Measurements from ENCODE around the gene ATP5PD.
"Not testable (repeated sequence)": the region's sequence is repeated elsewhere in the genome, so short reads cannot be mapped to it uniquely, and the experiment has no call there.

Gene ATP5PD

GRCh38 chr17:75047398-75048098 is 779 bp upstream of the ATP5PD start:
- Histone ChIP-seq H3K36me3 (peaks cover 15% of the 10 kb centered on the region), H3K9me3 (no peaks in the 10 kb centered on the region), H3K27me3 (no peaks in the 10 kb centered on the region), H3K4me1 (peaks cover 2% of the 10 kb centered on the region), H3K4me3 (ENCODE audit: low read depth, low read length) (peak overlapping the region; percentile 94)
- no peak for TF ChIP-seq CTCF (IDR thresholded peaks at IDR 0.05; ENCODE audit: low read depth, low read length)
- DNase-seq: no peak

- H3K27me3 ChIP-seq, DNase-seq, H3K9me3 ChIP-seq, H3K4me1 ChIP-seq: not testable (repeated sequence)
- Histone ChIP-seq H3K4me3 (ENCODE audit: low read depth, low read length) (peak overlapping the region; percentile 94), H3K36me3 (peaks cover 18% of the 10 kb centered on the region)
Observed at GRCh38 chr17:75045946-75046406, 793 bp downstream of the ATP5PD start.

- TF ChIP-seq CTCF (IDR thresholded peaks at IDR 0.05; ENCODE audit: low read depth, low read length): no peak
- no peaks in the 10 kb centered on the region for H3K27me3 ChIP-seq
- H3K4me3 ChIP-seq (ENCODE audit: low read depth, low read length): no peak overlapping the region
- peaks cover 2% of the 10 kb centered on the region for H3K4me1 ChIP-seq
- H3K36me3 ChIP-seq: peaks cover 25% of the 10 kb centered on the region
- no peak for DNase-seq
- no peaks in the 10 kb centered on the region for H3K9me3 ChIP-seq
Observed at GRCh38 chr17:75044716-75045115, 2.1 kb downstream of the ATP5PD start.

- not testable (repeated sequence) for H3K4me1 ChIP-seq; H3K27me3 ChIP-seq; H3K9me3 ChIP-seq; DNase-seq; H3K4me3 ChIP-seq (ENCODE audit: low read depth, low read length)
- H3K36me3 ChIP-seq: peaks cover 34% of the 10 kb centered on the region
Observed at GRCh38 chr17:75043789-75044188, 3.0 kb downstream of the ATP5PD start.

GRCh38 chr17:75041656-75042280 is 5.0 kb downstream of the ATP5PD start:
- Histone ChIP-seq H3K9me3 (no peaks in the 10 kb centered on the region), H3K4me1 (no peaks in the 10 kb centered on the region), H3K27me3 (no peaks in the 10 kb centered on the region), H3K4me3 (ENCODE audit: low read depth, low read length) (no peak overlapping the region), H3K36me3 (peaks cover 39% of the 10 kb centered on the region)
- TF ChIP-seq CTCF (IDR thresholded peaks at IDR 0.05; ENCODE audit: low read depth, low read length): no peak
- DNase-seq: no peak

GRCh38 chr17:75039238-75039637 is 7.5 kb downstream of the ATP5PD start:
- no peak for DNase-seq
- no peaks in the 10 kb centered on the region for H3K9me3 ChIP-seq

More at GRCh38 chr17:75039238-75039637, 7.5 kb downstream of the ATP5PD start:
- TF ChIP-seq CTCF (IDR thresholded peaks at IDR 0.05; ENCODE audit: low read depth, low read length): no peak
- no peak overlapping the region for H3K4me3 ChIP-seq (ENCODE audit: low read depth, low read length)
- peaks cover 39% of the 10 kb centered on the region for H3K36me3 ChIP-seq
- no peaks in the 10 kb centered on the region for H3K27me3 ChIP-seq
- H3K4me1 ChIP-seq: no peaks in the 10 kb centered on the region

All from BE2C (cell line).